Measurements from ENCODE around the gene MRPS27. TPM values are rescaled to one million over a fixed set of nuclear protein-coding genes. Genes with fewer than 3 reads are reported as not detected.
A peak's percentile ranks its signal among the peaks of the same experiment; 100 is the strongest.

The MRPS27 gene
- total and polyA plus RNA-seq, 9 of the 15 experiments (the other 6 are each of a cell fraction or from before 2014, with no cell fraction given) = 73.6 to 144 (median 106) TPM

GRCh38 chr5:72280581-72281069 is 39.4 kb downstream of the MRPS27 start (continued):
- TF ChIP-seq, protein P1, sequence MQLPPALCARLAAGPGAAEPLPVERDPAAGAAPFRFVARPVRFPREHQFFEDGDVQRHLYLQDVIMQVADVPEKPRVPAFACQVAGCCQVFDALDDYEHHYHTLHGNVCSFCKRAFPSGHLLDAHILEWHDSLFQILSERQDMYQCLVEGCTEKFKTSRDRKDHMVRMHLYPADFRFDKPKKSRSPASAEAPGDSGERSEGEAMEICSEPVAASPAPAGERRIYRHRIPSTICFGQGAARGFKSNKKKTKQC (CRISPR knock-in tag; IDR thresholded peaks at IDR 0.05) = no peak
- TF ChIP-seq PML (IDR thresholded peaks at IDR 0.05; ENCODE audit: low read length) (no peak), EHMT2 (IDR thresholded peaks at IDR 0.05) (no peak), ELK1 (CRISPR knock-in tag; IDR thresholded peaks at IDR 0.05) (no peak), EWSR1 (IDR thresholded peaks at IDR 0.05; ENCODE audit: borderline replicate concordance, low read depth, partially characterized antibody) (no peak), IFI16 (CRISPR knock-in tag; IDR thresholded peaks at IDR 0.05) (0 out of 2 replicates have a peak, but pooled peaks have one; percentile 55), ZC3H8 (IDR thresholded peaks at IDR 0.05) (no peak), ZNF165 (CRISPR knock-in tag; IDR thresholded peaks at IDR 0.05; ENCODE audit: borderline replicate concordance) (no peak), PHF20 (IDR thresholded peaks at IDR 0.05; ENCODE audit: partially characterized antibody) (no peak), MEIS2 (IDR thresholded peaks at IDR 0.05; ENCODE audit: partially characterized antibody) (peak; percentile 82), JUND (IDR thresholded peaks at IDR 0.05; ENCODE audit: borderline replicate concordance, low read depth, low read length) (peak; percentile 13; the same call in 1 of the 2 replicates), JUND (tag; IDR thresholded peaks at IDR 0.05; ENCODE audit: borderline replicate concordance, low read depth, low read length) (peak; percentile 22; the same call in 1 of the 3 replicates)
- TF ChIP-seq, protein P2, sequence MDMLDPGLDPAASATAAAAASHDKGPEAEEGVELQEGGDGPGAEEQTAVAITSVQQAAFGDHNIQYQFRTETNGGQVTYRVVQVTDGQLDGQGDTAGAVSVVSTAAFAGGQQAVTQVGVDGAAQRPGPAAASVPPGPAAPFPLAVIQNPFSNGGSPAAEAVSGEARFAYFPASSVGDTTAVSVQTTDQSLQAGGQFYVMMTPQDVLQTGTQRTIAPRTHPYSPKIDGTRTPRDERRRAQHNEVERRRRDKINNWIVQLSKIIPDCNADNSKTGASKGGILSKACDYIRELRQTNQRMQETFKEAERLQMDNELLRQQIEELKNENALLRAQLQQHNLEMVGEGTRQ (CRISPR knock-in tag; IDR thresholded peaks at IDR 0.05) = no peak
- TF ChIP-seq, protein P3, sequence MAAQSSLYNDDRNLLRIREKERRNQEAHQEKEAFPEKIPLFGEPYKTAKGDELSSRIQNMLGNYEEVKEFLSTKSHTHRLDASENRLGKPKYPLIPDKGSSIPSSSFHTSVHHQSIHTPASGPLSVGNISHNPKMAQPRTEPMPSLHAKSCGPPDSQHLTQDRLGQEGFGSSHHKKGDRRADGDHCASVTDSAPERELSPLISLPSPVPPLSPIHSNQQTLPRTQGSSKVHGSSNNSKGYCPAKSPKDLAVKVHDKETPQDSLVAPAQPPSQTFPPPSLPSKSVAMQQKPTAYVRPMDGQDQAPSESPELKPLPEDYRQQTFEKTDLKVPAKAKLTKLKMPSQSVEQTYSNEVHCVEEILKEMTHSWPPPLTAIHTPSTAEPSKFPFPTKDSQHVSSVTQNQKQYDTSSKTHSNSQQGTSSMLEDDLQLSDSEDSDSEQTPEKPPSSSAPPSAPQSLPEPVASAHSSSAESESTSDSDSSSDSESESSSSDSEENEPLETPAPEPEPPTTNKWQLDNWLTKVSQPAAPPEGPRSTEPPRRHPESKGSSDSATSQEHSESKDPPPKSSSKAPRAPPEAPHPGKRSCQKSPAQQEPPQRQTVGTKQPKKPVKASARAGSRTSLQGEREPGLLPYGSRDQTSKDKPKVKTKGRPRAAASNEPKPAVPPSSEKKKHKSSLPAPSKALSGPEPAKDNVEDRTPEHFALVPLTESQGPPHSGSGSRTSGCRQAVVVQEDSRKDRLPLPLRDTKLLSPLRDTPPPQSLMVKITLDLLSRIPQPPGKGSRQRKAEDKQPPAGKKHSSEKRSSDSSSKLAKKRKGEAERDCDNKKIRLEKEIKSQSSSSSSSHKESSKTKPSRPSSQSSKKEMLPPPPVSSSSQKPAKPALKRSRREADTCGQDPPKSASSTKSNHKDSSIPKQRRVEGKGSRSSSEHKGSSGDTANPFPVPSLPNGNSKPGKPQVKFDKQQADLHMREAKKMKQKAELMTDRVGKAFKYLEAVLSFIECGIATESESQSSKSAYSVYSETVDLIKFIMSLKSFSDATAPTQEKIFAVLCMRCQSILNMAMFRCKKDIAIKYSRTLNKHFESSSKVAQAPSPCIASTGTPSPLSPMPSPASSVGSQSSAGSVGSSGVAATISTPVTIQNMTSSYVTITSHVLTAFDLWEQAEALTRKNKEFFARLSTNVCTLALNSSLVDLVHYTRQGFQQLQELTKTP (IDR thresholded peaks at IDR 0.05; ENCODE audit: low read depth in 1 of 2, partially characterized antibody in 2 of 2) = peak in 1 of 2 experiments; percentile 50
- TF ChIP-seq, protein P4, sequence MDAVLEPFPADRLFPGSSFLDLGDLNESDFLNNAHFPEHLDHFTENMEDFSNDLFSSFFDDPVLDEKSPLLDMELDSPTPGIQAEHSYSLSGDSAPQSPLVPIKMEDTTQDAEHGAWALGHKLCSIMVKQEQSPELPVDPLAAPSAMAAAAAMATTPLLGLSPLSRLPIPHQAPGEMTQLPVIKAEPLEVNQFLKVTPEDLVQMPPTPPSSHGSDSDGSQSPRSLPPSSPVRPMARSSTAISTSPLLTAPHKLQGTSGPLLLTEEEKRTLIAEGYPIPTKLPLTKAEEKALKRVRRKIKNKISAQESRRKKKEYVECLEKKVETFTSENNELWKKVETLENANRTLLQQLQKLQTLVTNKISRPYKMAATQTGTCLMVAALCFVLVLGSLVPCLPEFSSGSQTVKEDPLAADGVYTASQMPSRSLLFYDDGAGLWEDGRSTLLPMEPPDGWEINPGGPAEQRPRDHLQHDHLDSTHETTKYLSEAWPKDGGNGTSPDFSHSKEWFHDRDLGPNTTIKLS (IDR thresholded peaks at IDR 0.05; ENCODE audit: borderline replicate concordance, low read depth) = no peak
